HG03039 (cell line): Measurements from ENCODE around the gene EEIG1.
"Not testable (repeated sequence)": the region's sequence is repeated elsewhere in the genome, so short reads cannot be mapped to it uniquely, and the experiment has no call there.

Source experiments
- ATAC-seq: cut with Tn5 transposase; IDR thresholded peaks from one replicate; pipeline ENCODE4 v1.9.1; 2021; ENCODE audit warnings: mild to moderate bottlenecking, moderate library complexity; ENCODE audit not compliant: unreplicated experiment

Gene EEIG1

DNA sequence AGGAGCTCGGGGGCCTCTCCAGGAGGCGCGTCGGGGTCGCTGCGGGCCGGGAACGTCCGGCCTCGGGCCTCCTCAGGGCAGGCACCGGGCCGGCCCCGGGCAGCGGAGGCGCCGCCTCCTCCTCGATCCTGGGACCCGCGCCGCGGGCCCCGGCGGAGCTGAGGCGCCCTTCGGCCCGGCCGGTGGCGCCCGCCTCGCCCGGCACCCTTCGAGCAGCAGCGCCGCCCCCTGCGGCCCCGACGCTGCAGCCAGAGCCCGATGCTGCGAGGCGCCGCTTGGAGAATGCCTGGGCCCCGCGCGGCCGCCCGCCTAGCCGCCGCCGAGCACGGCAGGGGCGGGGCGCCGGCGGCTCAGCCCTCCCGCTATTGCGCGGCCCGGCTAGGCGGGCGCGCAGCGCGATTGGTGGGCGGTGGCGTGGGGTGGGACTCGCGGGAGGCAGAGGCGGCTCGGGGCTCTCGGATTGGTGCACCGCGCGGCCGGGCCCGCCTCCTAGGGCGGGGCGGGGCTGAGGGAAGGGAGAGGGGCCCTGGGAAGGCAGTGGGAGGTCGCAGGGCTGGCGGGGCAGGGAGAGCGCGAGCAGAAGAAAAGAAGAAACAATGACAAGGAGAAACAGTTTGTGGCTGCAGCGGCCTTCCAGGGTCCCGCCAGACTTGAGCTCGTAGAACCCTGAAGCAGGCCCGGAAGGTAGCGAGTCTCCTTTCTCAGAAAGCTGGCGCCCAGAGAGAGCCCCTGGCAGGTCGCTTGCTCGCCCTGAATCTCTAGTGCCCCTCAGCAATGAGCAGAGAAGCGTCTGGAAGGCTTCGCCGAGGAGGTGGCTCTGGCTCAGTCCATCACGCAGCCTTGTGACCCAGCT is at the start of gene EEIG1:
Gene EEIG1 (minus strand): TSS at position 284 of the 853 bp plus-strand sequence. CDS start 852 bp downstream, outside the sequence.
- ATAC-seq = peak; percentile 64

DNA sequence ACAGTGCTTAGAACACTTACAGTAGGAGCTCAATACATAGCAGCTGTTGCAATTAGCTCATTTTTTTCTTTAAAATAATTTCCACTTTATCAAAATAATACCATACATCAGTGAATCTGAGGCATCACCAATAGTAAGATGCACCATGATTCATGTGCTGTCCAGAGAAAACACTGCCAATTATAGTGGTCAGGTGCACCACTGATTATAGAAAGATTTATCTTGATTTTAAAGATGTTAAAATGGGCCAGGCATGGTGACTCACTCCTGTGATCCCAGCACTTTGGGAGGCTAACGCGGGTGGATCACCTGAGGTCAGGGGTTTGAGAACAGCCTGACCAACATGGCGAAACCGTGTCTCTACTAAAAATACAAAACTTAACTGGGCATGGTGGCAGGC is 46.9 kb upstream of the EEIG1 start:
- ATAC-seq = no peak

DNA sequence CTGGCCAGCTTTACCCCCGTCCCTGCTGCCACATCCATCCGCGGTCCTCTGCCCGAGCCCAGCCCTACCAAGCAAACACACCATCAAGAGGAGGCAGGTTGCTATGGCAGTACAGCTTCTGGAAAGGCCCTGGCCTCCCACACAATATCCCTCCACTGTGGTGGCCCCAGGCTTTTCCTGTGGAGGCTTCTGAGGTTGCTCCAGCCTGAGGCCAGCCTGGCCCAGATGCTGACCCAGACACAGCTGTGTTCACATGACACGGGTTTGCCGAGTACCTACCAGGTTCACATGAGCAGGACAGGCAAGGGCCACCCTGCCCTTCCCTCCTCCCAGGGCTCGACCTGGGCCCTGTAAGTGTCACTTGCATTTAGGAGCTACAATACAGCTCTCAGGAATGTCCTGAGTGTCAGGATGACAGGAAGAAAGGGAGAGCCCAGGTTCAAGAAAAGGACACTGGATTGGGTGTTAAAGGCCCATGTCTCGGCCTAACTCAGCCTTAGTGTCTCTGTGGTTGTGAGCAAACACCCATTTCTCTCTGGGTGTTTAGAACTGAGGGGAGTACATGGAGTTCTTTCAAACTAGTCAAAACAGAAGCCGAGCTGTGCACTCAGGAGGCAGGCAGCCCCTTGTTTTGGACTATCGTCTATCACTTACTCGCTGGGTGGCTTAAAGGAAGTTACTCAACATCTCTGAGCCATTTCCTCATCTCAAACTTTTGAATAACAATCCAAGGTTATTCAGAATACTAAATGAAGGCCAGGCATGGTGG is 46.2 kb upstream of the EEIG1 start:
- ATAC-seq = no peak

DNA sequence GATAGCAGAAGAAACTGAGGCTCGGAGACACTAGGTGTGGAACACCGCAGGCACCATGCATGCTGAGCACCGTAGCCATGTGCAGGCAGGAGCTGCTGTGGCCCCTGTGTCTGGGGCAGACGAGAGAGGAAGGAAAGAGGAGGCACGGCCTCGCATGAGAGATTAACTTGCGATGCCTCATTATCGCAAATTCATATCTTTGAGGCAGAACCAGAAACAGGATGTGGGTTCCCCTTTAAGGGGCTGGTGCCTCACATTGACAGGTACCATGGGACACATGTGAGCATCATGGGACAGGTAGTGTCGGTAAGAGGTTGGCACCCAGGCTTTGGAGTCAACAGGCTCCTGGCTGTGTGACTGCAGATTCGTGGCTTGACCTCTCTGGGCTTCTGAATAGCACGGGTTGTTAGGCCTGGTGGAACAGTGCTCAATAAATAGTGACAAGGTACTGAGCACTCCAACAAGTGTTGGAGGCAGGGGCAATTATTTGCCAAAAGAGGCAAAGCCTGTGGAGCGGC is 45.5 kb upstream of the EEIG1 start:
- no peak for ATAC-seq

DNA sequence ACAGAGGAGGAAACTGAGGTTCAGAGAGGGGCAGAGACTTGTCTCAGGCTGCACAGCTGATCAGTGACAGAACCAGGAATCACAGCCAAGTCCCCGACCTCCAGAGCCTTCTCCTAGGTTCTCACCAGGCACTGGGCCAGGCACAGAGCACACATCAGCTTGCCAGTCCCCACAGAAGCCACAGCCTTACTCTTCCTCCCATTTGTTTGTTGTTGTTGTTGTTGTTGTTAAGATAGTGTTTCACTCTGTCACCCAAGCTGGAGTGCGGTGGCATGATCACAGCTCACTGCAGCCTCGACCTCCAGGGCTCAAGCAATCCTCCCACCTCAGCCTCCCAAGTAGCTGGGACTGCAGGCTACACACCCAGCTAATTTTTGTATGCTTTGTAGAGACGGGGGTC is 44.9 kb upstream of the EEIG1 start:
- ATAC-seq = no peak

DNA sequence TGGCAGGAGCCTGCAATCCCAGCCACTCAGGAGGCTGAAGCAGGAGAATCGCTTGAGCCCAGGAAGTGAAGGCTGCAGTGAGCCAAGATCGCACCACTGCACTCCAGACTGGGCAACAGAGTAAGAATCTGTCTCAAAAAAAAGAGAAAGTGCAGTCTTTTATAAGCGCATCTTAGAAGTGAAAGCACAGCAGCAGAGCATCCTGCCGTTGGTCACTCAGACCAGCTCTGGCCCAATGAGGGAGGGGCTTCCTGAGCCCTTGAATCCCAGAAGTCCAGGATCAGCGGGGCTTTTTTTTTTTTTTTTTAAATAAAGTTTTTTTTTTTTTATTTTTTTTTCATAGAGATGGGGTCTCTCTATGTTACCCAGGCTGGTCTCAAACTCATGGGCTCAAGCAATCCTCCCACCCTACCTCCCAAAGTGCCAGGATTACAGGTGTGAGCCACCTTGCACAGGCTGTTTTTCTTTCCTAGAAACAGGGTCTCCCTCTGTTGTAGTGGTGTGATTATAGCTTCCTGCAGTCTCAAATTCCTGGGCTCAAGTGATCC is 44.0 kb upstream of the EEIG1 start:
- no peak for ATAC-seq

DNA sequence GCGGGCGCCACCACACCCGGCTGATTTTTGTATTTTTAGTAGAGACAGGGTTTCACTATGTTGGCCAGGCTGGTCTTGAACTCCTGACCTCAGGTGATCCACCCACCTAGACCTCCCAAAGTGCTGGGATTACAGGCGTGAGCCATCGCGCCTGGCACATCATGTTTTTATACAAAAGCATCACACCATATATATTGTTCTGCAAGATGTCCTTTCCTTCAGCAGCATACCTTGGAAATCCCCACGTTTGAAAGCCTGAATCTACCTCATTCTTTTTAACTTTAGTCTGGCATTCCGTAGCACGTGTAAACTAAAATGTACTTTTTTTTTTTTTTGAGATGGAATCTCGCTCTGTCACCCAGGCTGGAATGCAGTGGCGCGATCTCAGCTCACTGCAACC is 42.9 kb upstream of the EEIG1 start:
- ATAC-seq = not testable (repeated sequence)

DNA sequence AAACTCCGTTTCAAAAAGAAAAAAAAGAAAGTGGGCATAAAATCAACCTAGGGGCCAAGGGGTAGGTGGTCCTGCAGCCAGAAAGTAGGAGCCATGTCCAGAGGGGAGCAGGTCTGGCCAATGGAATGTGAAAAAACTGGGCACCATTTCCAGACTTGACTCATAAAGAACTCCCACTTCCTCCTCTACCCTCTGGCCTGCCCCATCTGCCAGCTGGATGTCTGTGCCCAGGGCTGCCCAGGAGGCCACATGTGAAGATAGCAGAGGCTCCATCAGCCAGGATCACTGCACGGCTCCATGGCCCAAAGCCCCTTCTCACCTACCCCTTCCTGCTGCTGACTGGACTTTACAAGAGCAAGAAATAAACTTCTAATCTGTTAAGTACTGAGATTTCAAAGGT is 42.1 kb upstream of the EEIG1 start:
- ATAC-seq = no peak

DNA sequence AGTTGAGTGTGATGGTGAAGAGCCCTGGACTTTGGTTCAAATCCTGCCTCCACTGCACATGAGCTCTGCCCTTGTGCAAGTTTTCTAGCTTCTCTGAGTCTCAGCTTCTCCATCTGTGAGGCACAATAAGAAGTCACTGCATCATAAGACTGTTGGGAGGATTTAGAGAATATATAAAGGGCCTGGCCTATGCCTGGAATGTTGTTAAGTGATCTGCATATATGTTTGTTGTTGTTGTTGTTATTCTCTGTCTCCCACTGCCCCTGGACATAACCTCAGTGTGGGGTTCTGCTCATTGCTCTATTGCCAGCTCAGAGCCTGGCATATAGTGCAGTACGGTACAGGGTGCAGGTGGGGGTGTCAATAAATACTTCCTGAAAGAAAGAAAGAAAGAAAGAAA is 40.3 kb upstream of the EEIG1 start:
- no peak for ATAC-seq

DNA sequence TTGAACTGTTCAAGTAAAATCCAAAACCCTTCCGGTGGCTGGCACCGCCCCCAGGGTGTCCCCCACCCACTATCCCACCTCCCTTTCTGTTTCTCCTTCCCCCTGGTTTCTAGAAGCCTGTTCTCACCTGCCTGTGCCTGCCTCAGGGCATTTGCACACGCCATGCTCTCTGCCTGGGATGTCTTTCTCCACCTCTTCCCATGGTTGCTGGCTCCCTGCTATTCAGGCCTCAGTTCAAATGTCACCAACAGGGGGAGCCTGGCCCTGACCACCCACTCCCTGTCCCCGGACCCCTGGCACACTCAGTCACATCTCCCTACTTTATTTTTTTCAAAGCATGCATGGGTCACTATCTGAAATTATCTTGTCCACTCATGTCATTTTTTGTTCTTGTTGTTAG is 39.9 kb upstream of the EEIG1 start:
- ATAC-seq = no peak

DNA sequence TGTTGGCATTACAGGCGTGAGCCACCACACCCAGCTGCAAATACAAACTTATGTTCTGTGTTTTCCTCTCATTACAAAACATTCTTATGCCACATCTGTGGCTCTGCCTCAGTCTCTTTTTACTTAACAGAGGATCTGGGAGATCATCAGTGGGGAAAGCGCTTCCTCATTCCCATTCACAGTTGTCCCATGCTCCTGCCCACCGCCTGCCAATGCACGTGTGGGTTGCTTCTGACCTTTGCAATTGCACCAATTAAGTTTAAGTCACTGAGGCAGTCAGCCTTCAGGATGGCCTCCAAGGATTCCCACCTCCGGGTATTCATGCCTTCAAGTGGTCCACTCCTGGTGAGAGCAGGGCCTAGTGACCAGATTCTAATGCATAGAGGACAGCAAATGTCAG is 34.9 kb upstream of the EEIG1 start:
- no peak for ATAC-seq

DNA sequence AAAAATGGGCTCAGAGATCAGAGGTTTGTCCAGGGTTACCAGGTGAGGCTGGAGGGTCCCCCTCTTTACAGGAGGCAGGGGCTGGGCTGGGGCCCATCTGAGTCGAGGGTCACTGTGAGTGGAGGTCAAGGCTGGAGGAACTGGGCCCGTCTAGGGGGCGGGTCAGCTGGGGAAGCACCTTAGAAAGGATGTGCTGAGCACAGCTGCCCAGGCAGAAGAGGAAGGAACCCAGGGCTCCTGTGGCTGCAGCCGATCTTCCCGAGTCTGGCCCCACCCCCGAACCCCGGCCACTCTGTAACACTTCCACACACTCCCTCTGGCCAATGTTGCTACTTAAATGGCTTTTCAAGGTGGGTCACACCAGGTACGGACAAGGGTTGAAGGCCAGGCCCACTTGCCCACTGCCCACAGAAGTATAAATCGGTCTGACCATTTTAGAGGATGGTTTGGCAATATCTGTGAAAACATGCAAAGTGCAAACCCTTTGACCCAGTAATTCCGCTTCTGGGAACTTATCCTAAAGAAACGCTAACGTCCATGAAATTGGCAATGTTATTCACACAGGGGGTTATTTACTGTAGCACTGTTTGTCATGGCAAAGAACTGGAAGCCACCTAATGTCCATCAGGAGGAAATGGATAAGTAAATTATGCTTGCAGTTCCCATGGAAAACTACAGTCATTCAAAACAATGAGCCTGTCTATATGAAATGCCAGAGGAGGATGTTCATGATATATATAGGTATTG is 30.5 kb upstream of the EEIG1 start:
- ATAC-seq = no peak

DNA sequence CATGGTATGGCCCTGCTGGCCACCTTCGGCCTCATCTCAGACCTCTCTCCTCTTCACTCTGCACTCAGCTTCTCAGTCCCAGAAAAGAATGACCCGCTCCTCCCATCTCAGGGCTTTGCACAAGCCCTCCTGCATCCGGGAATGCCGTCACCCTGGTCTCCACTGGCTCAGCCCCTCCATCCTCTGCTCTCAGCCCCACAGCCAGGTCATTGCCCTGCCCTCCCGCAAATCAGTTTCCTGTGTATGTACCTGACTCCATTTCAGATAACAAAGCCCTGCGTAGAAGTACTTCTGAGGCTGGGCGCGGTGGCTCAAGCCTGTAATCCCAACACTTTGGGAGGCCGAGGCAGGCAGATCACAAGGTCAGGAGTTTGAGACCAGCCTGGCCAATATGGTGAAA is 28.9 kb upstream of the EEIG1 start:
- ATAC-seq = no peak

DNA sequence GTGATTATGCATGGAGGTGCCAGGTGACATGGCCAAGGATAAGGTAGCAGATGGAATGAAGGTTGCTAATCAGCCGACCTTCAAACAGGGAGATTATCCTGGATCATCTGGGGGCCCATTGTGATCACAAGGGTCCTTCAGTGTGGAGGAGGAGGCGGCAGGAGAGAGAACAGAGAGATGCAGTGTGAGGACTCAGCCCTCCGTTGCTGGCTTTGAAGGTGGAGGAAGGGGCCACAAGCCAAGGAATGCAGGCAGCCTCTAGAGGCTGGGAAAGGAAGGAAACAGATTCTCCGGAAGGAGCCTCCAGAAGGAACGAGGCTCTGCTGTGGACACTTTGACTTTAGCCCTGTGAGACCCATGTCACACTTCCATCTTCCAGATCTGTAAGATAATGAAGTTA is 27.4 kb upstream of the EEIG1 start:
- ATAC-seq = no peak

DNA sequence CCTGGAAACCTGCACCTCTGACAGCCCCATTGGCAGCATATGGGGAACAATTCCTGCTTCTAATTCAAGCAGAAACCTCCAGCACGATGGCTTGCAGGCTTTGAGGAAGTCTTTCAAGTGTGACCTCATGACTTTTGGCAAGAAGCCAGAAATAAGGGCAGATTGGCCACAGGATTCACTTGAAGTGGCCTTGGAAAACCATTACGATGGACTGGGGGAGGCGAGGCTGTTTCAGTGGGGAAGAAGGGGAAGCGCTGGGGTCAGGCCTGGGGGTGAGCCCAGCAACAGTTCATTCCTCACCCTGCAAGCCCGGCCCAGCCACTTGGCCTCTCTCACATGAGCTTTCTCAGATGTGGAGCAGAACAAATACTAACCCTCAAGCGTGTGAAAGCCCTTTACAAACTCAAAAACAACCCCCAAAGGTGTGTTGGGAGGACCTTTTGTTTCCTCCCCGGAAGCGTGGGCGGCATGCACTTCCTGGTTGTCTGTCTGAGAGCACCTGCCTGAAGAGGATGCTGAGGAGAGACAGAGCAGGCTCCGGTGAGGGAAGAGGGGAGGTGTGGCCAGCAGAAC is 26.9 kb upstream of the EEIG1 start:
- no peak for ATAC-seq

DNA sequence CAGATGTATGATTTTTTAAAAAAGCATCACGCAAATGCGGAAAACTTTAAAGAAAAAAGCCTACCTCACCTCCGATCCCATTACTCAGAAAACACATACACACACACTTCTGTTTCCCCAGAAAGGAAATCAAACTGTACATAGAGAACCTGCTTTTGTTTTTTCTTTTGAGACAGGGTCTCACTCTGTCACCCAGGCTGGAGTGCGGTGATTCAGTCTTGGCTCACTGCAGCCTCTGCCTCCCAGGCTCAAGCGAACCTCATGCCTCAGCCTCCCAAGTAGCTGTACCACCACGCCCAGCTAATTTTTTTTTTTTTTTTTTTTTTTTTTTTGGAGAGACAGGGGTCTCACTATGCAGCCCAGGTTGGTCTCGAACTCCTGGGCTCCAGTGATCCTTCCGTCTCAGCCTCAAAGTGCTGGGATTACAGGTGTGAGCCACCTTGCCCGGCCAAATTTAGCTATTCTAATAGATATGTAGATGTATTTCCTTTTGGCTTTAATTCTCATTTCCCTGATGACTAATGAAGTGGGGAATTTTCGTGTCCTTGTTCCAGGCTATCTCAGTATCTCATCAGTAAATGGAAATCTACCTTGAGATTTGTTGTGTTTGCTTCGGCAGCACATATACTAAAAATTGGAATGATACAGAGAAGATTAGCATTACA is 25.7 kb upstream of the EEIG1 start:
- ATAC-seq = no peak

DNA sequence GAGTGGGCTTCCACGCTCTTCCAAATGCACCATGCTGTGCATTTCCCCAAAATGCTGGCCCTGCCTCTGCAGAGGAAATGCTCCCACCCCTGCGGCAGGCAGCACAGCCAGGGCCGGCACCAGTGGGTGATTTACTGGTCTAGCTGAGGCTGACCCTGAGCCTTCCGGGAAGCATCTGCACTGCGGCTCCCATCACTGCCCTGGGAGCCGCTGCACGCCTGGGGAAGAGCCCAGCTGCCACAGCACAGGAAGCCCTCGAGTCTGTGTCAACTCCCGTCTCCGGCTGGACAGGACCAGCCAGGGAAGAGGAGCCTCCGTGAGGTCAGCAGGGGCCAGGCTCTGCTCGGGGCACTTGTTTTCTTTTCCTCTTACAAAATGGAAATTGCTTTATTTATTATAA is 25.1 kb upstream of the EEIG1 start:
- ATAC-seq = no peak

DNA sequence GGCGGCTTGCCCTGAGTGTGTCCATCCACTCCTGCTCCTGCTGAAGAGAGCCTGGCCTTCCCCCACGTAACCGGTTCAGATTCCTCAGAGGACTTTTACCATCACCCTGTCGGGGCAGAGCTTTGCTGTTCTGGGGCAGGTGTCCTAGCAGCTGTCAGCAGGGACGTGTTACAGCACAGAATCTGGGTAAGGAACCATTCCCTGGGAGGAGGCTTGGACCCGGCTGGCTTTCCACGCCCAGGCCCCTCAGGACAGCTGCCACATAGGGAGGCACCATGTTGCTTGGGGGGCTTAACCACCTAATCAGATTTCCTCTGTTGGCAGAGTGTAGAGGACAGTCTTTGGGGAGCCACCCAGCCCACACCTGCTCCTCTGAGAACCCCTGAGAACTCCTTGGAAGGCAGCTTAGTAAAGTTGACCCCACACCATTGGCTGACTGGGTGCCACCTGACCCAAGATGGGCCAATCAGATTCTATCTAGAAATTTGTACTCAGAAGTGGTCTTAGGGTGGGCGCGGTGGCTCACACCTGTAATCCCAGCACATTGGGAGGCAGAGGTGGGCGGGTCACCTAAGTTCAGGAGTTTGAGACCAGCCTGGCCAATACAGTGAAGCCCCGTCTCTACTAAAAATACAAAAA is 23.3 kb upstream of the EEIG1 start:
- no peak for ATAC-seq

DNA sequence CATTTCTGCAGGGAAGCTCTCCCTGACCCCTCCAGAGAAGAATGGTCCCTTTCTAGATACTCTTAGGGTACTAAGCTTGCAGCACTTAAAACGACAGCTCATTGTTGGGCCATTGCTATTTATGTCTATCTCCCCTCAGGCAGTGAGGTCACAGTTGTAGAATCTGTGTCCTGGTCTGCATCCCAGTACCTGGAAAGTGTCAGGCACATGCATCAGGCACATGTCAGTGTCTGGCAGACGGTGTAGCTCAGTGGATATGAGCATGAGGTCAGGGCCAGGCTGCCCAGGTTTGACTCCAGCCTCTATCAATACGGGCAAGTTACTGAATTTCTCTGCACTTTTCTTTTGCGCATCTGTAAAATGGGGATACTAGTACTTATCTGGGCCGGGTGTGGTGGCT is 22.2 kb upstream of the EEIG1 start:
- ATAC-seq = no peak
